HG03103 (cell line): ENCODE measurements around the gene NHLRC2.
A peak's percentile ranks its signal among the peaks of the same experiment; 100 is the strongest.
"Not testable (repeated sequence)": the region's sequence is repeated elsewhere in the genome, so short reads cannot be mapped to it uniquely, and the experiment has no call there.

ENCODE experiments used
- ATAC-seq: cut with Tn5 transposase; IDR thresholded peaks from one replicate; pipeline ENCODE4 v1.9.1; 2021; ENCODE audit warnings: low read depth; ENCODE audit not compliant: unreplicated experiment

Gene NHLRC2, protein sequence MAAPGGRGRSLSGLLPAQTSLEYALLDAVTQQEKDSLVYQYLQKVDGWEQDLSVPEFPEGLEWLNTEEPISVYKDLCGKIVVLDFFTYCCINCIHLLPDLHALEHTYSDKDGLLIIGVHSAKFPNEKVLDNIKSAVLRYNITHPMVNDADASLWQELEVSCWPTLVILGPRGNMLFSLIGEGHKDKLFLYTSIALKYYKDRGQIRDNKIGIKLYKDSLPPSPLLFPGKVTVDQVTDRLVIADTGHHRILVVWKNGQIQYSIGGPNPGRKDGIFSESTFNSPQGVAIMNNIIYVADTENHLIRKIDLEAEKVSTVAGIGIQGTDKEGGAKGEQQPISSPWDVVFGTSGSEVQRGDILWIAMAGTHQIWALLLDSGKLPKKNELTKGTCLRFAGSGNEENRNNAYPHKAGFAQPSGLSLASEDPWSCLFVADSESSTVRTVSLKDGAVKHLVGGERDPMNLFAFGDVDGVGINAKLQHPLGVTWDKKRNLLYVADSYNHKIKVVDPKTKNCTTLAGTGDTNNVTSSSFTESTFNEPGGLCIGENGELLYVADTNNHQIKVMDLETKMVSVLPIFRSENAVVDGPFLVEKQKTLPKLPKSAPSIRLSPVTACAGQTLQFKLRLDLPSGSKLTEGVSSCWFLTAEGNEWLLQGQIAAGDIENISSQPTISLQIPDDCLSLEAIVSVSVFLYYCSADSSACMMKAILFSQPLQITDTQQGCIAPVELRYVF

DNA sequence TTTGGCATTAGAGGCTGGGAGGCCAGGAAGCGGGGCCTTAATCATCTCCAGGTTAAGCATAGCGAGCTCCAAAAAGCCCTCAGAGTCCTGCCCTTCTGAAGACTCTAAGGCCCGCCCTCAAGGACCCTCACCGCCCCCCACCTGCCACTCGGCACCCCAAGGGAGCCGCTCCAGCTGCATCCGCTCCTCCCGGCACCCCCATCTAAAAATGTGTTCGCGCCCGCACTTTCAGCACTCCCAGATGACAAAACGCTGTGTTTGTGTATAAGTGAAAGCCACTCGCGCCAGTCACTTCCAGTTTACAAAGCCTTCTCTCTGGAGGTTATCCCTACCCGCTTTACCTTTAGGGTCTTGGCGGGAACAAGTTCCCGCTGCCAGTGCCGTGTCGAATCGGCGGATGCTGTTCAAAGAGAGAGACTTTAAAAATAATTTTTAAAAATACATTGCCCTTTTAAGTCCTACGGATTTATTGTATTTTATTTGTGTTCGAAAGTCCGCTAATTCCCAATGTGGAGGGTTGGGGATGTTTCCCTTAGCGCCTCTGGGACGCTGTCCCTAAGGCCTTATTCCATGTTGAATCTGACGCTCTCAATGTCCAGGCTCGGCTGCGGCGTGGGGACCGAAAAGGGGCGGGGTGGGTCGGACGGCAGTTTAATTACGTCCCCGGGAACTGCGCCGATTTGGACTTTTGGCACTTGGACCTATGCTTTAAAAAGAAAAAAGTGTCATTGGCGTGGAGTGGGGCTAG, at the start of gene NHLRC2, which contains the start of gene DCLRE1A:
NHLRC2 (plus strand) TSS at position 649 of the 748 bp plus-strand sequence. CDS start 212 bp downstream, outside the sequence.
DCLRE1A (minus strand) TSS at position 70 of the 748 bp plus-strand sequence. CDS start 900 bp downstream, outside the sequence.
- peak; percentile 34 for ATAC-seq

DNA sequence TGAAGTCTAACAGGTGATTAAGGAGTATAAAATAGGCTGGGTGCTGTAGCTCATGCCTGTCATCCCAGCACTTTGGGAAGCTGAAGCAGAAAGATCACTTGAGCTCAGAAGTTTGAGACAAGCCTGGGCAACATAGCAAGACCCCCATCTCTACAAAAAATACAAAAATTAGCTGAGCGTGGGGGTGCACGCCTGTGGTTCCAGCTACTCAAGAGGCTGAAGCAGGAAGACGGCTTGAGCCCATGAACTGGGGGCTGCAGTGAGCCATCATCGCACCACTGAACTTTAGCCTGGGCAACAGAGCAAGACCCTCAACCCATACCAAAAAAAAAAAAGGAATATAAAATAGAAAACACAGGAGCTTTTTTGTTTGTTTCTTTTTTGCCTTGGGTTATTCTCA, 48.0 kb upstream of the NHLRC2 start:
- ATAC-seq = no peak

DNA sequence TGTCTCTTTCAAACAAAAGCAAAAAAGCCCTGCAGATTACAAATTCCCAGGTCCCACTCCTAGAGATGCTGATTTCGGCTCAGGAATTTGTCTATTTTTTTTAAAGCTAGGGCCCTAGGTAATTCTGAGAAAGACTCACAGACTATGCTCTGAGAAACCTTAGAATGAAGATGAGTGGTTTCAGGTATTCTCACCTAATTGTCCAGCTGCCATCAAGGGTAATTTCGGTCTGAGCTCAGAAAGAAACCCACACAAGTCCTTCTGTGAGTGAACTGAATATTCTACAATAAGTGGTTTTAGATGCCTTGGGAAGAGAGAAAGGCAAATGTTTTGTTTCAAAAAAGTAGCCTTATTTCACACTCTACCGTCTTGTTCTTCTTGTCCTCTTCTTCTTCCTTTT, 46.3 kb upstream of the NHLRC2 start:
- no peak for ATAC-seq

DNA sequence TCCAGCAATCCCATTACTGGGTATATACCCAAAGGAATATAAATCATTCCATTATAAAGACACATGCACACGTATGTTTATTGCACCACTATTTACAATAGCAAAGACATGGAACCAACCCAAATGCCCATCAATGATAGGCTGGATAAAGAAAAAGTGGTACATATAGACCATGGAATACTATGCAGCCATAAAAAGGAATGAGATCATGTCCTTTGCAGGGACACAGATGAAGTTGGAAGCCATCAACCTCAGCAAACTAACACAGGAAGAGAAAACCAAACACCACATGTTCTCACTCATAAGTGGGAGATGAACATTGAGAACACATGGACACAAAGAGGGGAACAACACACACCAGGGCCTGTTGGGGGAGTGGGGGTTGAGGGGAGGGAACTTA, 39.8 kb upstream of the NHLRC2 start:
- ATAC-seq = not testable (repeated sequence)

DNA sequence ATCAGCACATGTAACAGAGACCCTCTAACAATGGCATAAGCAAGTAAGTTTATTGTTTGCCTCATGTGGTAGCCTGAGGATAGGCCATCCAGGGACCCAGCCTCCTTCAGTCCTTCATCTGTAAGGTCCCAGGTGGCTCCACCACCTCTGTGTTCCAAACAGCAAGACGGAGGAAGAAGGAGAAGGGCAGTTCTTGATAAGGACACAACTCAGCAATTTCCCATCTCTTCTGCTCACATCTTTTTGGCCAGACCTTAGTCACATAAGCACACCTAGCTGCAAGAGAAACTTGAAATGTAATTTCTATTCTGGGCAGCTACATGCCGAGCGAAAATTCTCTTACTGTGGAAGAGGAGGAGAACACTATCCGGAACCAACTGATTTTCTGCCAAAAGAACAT, 34.5 kb upstream of the NHLRC2 start:
- ATAC-seq = no peak

DNA sequence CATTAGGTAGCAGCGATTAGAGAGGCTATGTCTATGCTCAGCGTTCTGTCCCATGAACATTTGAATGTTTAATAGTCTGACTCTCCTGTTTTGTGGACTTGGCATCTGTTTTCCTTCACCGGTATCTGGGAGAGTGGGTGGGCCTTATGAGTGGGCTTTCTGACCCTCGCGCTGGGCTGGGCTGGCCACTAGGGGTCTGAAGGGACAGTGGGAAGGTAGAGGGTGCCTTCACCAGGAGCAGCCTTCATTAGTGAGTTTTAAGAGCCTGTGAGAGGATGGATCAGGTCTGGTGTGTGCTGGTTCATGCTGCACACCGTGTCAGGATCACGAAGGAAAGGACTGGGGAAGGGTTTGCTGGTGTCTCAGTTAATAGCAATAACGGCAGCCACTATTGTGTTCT, 34.0 kb upstream of the NHLRC2 start:
- no peak for ATAC-seq

DNA sequence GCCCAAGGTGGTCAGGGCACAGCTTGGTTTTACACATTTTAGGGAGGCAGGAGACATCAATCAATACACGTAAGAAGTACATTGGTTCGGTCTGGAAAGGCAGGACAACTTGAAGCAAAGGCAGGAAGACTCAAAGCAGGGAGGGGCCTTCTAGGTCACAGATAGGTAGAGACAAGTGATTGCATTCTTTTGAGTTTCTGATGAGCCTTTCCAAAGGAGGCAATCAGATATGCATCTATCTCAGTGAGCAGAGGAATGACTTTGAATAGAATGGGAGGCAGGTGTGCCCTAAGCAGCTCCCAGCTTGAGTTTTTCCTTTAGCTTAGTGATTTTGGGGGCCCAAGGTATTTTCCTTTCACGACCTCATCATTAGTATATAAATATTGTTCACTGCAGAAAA, 33.2 kb upstream of the NHLRC2 start:
- ATAC-seq = not testable (repeated sequence)

DNA sequence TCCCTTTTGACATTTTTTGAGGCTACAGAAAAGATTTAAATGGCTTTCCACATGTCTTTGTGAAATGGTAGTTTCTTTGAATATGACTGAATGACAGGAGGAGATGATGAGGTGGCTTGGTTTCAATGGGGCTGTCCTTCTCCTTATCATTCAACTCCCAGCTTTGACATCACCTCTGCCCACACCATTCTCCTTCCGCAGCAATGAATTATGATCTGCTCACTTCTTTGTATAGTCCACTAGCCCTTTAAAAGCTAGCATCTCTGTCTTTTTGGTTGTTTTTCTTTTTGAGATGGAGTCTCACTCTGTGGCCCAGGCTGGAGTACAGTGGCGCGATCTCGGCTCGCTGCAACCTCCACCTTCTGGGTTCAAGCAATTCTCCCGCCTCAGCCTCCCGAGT, 32.3 kb upstream of the NHLRC2 start:
- ATAC-seq = no peak

DNA sequence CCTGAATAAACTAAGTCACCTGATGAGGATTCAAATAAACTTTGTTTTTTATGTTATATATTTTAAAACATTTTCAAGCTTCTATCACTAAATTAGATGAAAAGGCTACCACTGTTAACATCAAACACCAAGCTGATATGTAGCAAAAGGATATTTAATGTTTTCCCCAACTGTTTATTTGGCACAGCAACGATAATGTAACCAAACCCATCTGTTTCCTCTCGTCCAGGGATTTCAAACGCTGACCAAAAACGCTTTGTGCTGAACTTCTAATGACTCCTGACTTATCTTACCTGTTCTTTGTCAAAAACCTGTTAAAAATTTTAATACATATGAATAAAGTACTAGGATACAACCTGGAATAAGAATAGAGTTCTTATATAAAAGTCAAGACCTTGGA, 31.1 kb upstream of the NHLRC2 start:
- no peak for ATAC-seq

DNA sequence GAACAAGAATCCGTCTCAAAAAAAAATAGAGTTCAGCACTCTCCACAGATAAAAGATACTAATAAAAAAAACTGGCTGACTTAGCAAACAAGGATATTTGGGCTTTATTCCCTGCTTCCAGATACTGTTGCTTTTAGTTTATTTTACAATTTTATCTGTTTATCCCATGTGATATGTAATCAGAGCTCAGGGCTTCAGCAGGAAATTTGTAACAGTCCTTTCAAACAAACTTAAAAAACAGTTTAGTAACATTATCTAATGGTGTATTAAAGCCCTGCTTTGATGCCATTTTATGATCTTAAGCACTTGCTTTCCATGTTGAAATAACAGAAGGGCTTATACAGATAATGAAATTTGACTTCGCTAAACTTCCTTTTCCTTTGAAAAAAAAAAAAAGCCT, 28.7 kb upstream of the NHLRC2 start:
- ATAC-seq = no peak

DNA sequence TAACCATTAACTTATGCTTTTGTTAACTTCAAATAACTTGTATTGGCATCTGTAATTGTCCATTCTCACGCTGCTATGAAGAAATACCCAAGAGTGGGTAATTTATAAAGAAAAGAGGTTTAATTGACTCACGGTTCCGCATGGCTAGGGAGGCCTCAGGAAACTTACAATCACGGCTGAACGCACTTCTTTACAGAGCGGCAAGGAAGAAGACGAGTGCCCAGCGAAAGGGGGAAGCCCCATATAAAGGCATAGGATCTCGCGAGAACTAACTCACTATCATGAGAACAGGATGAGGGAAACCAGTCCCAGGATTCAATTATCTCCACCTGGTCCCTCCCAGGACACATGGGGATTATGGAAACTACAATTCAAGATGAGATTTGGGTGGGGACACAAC, 25.9 kb upstream of the NHLRC2 start:
- not testable (repeated sequence) for ATAC-seq

DNA sequence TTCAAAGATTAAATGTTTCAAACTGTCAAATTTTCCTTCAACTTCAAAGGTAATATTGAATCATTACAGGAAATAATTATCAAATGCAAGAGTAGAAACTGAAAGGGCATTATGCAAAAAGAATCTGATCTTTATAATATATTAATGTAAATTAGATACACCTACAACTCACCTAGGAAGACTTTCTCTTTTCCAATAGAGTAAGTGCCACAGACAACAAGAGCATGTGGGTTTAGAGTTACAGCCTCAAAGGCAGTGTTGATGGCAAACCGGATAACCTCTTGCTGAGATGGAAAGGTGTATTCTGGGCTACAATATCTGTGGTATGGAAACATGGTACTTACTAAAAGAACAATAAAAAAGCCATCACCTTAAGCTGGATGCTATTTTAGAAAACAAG, 12.3 kb upstream of the NHLRC2 start:
- ATAC-seq = no peak

DNA sequence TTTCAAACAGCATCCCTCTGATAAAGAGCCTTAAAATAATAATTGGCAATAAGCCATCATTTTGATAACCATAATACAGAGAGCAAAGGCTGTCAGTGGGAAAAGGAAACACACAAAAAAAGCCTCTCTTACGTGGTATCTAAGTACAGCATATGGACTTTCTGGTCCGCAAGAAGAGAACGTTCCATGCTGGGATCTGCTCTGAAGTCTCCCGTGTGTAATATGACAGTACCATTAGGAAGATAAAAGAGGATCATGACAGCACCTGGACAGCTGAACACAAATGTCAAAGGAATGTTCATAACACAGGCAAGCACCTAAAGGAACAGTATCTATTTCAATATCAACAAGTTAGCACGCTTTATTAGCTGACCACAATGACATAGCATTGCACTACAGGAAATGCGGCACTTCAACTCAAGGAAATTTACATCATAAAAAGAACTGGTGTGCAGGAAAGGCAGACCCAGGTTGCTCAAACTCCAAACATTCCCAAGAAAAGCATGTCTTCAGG, 10.4 kb upstream of the NHLRC2 start:
- no peak for ATAC-seq

DNA sequence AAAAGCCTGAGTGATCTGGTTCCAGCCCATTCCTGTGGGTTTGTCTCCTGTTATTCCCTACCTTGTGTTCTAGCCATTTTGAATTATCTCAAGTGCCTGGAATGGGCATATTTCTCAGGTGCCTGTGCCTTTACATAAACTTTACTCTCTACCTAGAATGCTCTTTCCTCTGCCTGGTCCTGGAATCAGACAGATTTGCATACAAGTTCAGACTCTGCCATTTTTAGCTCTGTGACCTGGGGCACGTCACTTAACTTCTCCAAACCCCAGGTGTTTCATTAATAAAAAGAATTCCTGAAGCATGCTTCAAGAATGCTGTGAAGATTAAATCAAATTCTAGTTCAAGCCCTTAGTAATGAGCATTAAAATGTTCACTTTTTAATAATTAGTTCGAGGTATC, 8.4 kb upstream of the NHLRC2 start:
- ATAC-seq = no peak

DNA sequence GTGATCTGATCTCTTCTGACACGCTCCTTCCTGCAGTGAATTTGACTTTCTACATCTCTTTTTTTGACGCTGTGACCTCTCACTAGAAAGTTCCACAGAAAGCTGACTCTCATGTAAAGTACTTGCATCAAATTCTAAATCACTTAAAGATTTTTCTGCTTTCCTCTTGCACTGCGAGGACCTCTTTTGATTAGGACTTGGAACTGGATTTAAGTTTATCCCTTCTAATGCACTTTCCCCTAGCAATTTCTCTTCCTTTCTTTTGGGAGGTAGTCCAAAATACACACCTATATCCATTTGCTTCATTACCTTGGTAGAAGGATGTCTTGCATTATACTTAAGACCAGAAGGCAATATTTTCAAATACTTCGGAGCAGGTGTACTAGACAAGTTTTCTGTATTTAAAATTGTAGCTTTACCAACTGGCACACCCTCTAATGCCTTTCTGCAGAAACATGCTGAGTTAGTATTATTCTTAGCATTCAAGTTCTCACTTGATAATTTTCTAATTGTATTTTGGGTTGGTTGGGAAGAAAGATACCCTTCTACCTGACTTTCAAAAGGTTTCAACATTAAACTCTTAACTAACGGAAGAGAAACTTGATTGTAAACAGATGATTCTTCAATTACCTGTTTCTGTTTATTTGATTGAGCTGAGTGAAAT, 5.2 kb upstream of the NHLRC2 start:
- no peak for ATAC-seq

DNA sequence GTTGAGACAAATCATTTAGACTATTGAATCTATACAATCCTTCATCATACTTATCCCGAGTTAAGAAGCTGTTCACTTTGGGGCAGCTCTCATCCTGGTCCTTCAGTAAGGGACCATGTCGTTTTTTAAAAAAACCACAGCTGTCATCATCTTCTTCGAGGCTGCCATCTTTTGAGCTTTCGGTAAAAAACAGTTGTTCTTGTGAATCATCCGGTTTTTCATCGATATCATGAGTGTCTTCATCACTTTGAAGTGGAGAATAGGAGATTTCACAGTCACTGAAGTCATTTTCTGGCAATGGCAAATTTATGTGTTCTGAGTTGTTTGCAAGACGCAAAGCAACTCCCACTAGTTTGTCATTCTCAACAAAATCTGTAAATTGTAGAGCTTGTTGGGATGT, 4.5 kb upstream of the NHLRC2 start:
- no peak for ATAC-seq

DNA sequence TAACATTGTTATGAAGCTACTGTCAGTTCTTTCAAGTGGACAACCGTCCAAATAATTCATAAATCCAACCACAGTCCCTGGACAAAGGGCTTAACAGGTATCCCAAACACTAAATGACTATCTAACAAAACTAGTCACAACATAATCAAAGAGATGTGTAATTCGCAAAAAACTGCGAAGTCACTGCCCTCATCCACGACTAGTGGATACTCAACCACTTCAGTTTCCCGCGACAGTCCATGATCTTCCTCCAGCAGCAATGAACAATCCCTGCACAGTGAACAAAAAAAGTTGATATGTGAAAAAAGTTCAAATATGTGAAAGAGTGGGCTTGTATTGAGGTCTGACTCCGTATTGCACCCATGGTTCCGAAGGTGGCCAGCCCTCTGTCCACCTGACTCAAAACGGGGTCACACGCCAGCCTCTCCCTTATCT, 866 bp upstream of the NHLRC2 start:
- ATAC-seq = no peak

DNA sequence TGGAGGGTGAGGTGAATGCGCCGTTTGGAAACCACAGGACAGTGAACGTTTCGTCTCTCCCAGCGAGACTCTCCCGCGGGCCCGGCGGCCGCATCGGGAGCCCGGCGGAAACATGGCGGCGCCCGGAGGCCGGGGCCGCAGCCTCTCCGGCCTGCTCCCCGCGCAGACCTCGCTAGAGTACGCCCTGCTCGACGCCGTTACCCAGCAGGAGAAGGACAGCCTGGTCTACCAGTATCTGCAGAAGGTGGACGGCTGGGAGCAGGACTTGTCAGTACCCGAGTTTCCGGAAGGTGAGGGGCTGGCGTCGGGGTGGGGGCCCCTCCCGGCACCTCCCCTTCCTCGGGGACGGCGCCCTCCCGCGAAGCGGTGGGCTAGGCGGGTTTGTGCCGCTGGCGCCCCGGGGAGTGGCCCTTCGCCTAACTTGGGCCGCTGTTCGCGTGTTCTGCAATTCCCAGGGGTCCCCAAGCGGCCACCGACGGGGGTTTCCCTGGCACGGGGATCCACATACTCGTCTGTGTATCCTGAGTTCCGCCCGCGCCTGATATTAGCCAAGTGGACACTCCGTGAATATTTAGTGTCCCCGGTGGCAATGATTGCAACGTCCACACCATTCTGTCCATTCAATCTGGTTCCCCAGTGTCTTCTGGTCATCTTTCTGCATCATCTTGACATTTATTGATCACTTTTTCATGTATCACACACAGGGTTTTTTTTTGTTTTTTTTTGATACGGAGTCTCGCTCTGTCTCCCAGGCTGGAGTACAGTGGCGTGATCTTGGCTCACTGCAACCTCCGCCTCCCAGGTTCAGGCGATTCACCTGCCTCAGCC, 514 bp downstream of the NHLRC2 start:
- ATAC-seq = peak; percentile 25

DNA sequence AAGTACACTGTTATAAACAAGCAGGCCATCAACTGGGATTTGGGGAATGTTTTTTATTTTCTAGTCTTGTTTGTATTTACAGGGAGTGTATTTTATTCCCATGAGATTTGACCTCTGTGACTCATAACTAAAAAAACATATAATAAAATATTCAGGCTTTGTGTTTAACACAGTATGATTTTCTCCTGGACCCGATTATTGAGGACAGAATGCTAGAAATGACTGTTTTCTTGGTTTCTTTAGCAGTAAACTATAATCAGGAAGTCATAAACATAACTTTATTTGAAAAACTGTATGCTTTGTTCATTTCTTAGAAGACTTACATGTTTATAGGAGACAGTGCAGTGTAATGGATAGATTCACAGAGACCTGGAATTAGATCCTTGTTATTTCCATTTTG, 2.1 kb downstream of the NHLRC2 start:
- no peak for ATAC-seq

DNA sequence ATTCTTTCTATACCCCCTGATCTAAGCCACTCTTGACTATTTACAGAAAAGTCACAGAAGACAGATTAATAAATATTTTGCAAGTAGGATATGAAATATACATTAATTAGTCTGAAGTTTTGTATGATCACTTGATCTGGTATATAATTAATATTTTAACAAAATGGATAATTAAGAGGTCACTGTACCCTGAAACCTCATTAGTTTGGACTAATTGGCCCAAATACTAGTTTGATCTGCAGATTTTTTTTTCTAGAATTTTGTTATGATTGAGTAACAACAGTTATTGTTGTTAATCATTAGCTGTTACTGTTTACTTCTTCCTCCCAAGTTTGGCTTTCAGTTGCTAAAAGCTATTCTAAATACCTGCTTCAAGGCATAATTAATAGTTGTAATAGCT, 2.7 kb downstream of the NHLRC2 start:
- no peak for ATAC-seq
